ENCODE measurements around the gene GCNT2. TPM values are rescaled to one million over a fixed set of nuclear protein-coding genes. Genes with fewer than 3 reads are reported as not detected.
"Not testable (repeated sequence)": the region's sequence is repeated elsewhere in the genome, so short reads cannot be mapped to it uniquely, and the experiment has no call there.

Gene GCNT2
- total RNA-seq, 1 donor from 2014 or later: 13.2 TPM

DNA sequence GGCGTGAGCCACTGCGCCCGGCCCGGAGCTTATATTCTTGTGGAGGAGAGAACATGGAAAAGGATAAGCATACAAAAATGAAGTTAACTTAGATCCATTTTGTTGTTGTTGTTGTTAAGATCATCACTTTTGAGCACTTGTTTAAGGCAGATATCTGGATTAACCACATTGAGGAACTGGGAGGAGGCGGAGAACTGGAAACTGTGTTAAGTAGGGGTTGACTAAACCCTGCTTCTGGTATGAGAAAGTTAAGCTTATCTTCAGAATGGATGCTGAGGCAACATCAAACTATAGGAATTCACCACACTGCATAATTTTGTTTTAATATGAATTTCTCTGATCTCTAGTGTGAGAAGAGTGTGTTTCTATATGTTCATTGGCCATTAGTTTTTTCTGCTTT, 57.6 kb downstream of the GCNT2 start:
- Mint-ChIP-seq H3K27me3 (ENCODE audit: unreplicated experiment) (no peaks in the 10 kb centered on the region), H3K9me3 (ENCODE audit: unreplicated experiment) (peaks cover 2% of the 10 kb centered on the region), H3K27ac (ENCODE audit: unreplicated experiment) (no peak overlapping the region), H3K4me1 (ENCODE audit: low read depth, unreplicated experiment) (peaks cover 3% of the 10 kb centered on the region), H3K36me3 (ENCODE audit: unreplicated experiment) (no peaks in the 10 kb centered on the region), H3K4me3 (ENCODE audit: unreplicated experiment) (no peak overlapping the region)
- TF ChIP-seq, protein P1, sequence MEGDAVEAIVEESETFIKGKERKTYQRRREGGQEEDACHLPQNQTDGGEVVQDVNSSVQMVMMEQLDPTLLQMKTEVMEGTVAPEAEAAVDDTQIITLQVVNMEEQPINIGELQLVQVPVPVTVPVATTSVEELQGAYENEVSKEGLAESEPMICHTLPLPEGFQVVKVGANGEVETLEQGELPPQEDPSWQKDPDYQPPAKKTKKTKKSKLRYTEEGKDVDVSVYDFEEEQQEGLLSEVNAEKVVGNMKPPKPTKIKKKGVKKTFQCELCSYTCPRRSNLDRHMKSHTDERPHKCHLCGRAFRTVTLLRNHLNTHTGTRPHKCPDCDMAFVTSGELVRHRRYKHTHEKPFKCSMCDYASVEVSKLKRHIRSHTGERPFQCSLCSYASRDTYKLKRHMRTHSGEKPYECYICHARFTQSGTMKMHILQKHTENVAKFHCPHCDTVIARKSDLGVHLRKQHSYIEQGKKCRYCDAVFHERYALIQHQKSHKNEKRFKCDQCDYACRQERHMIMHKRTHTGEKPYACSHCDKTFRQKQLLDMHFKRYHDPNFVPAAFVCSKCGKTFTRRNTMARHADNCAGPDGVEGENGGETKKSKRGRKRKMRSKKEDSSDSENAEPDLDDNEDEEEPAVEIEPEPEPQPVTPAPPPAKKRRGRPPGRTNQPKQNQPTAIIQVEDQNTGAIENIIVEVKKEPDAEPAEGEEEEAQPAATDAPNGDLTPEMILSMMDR (IDR thresholded peaks at IDR 0.05; ENCODE audit: partially characterized antibody, unreplicated experiment): no peak
- DNase-seq: no peak

DNA sequence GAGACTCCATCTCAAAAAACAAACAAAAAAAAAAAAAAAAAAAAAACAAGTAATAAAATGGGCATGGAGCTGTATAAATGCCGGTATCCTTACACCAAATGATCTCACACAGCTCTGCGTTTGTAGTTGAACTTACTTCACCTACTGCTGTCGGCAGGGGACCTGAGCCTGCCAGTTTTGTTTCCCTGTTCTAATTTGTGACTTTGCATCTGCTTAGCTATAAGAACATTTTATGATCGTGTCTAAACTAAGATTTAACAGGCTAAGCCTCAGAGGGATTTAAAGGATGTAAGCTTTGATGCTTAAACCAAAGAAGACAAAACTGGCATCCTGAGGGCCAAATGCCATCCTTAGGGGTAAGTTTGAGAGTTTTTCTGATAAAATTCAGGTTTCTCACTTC, 58.7 kb downstream of the GCNT2 start:
- Mint-ChIP-seq H3K4me3 (ENCODE audit: unreplicated experiment) (no peak overlapping the region), H3K4me1 (ENCODE audit: low read depth, unreplicated experiment) (peaks cover 13% of the 10 kb centered on the region), H3K9me3 (ENCODE audit: unreplicated experiment) (peaks cover 2% of the 10 kb centered on the region), H3K27me3 (ENCODE audit: unreplicated experiment) (no peaks in the 10 kb centered on the region), H3K36me3 (ENCODE audit: unreplicated experiment) (no peaks in the 10 kb centered on the region), H3K27ac (ENCODE audit: unreplicated experiment) (no peak overlapping the region)
- TF ChIP-seq, protein P1 (IDR thresholded peaks at IDR 0.05; ENCODE audit: partially characterized antibody, unreplicated experiment): no peak
- DNase-seq: no peak

DNA sequence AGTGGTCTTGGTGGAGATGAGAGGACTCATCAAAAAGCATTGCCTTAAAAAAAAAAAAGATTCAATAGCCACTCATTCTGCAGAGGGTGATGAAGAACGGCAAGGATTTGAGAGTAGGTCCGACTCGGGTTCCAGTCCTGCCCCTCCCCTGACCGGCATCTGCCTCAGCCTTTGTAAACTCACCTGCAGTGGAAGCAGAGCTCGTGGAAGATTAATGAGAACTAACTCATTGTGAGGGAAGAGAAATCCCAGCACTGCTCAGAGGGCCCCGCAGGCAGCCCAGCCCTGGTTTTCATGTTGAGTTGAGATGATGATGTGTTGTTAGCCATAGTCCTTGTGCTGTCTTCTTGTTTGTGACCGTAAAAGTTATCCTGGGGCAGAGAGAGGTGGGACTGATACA, 59.4 kb downstream of the GCNT2 start:
- Mint-ChIP-seq H3K36me3 (ENCODE audit: unreplicated experiment) (no peaks in the 10 kb centered on the region), H3K27me3 (ENCODE audit: unreplicated experiment) (no peaks in the 10 kb centered on the region), H3K27ac (ENCODE audit: unreplicated experiment) (no peak overlapping the region), H3K9me3 (ENCODE audit: unreplicated experiment) (peaks cover 6% of the 10 kb centered on the region), H3K4me3 (ENCODE audit: unreplicated experiment) (no peak overlapping the region), H3K4me1 (ENCODE audit: low read depth, unreplicated experiment) (peaks cover 20% of the 10 kb centered on the region)
- TF ChIP-seq, protein P1 (IDR thresholded peaks at IDR 0.05; ENCODE audit: partially characterized antibody, unreplicated experiment): no peak
- no peak for DNase-seq

DNA sequence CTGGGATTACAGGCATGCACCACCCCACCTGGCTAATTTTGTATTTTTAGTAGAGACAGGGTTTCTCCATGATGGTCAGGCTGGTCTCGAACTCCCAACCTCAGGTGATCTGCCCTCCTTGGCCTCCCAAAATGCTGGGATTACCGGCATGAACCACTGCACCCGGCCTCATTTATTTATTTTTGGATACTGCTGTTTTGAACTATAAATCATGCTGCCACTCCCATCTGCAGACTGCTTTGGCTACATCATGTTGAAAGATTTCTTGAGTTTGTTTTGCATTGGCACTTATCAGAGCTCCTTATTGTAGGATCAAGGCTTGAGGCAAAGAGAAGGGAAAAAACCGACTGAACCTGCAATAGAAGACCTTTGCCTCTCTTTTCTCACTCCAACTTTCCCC, 60.3 kb downstream of the GCNT2 start:
- not testable (repeated sequence) for H3K4me3 Mint-ChIP-seq (ENCODE audit: unreplicated experiment); DNase-seq; H3K9me3 Mint-ChIP-seq (ENCODE audit: unreplicated experiment); H3K27me3 Mint-ChIP-seq (ENCODE audit: unreplicated experiment); H3K27ac Mint-ChIP-seq (ENCODE audit: unreplicated experiment); H3K36me3 Mint-ChIP-seq (ENCODE audit: unreplicated experiment)
- H3K4me1 Mint-ChIP-seq (ENCODE audit: low read depth, unreplicated experiment): peaks cover 28% of the 10 kb centered on the region

DNA sequence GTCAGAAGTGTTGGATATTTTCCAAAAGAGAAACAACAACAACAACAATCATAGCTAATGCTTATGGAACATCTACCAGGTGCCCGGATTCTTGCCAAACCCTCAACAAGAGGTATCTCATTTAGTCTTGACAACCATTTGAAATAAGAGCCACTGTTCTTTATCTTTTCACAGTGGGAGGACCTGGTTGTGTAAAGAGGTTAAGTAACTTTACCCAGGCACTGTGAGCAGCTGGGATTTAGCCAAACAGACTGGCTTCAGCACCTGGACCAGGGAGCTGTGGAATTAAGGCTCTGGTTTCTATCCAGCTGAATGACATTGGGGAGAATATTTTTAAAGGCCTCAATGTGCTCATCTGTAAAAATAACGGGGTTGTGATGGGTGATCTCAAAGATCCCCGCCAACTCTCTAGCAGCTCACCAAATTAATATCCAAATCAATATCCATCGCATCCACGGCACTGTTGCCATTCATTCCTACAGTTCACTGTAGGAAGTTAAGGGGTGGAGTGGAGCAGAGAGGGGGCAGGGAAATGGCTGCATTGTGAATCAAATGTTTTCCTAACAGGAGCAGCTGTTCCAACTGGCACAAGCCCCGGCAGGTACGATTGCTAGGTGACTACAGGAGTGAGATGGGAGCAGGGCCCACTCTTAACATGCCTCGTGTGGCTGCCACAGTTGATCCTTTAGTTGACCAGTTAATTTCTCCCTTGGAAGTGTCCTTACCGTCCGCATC, 61.8 kb downstream of the GCNT2 start:
- no peak for DNase-seq
- Mint-ChIP-seq H3K4me3 (ENCODE audit: unreplicated experiment) (no peak overlapping the region), H3K27me3 (ENCODE audit: unreplicated experiment) (no peaks in the 10 kb centered on the region), H3K27ac (ENCODE audit: unreplicated experiment) (no peak overlapping the region), H3K4me1 (ENCODE audit: low read depth, unreplicated experiment) (peaks cover 29% of the 10 kb centered on the region), H3K36me3 (ENCODE audit: unreplicated experiment) (no peaks in the 10 kb centered on the region), H3K9me3 (ENCODE audit: unreplicated experiment) (peaks cover 6% of the 10 kb centered on the region)
- TF ChIP-seq, protein P1 (IDR thresholded peaks at IDR 0.05; ENCODE audit: partially characterized antibody, unreplicated experiment): no peak

Measured in glutamatergic neuron (in vitro differentiated cells).